Panc1 (cell line): ENCODE data around the gene TOLLIP.

Experiments used
- CTCF ChIP-seq: fragments of 450-650 bp; IDR thresholded peaks from 2 replicates; pipeline ENCODE4 v1.5.1; 2017; ENCODE audit warnings: mild to moderate bottlenecking
- POLR2AphosphoS5 ChIP-seq: IDR thresholded peaks from 2 replicates; pipeline ENCODE4 v1.6.1; 2012; ENCODE audit warnings: mild to moderate bottlenecking, low read depth, low read length, moderate library complexity
- REST ChIP-seq, 2 experiments: IDR thresholded peaks; 2 replicates each; pipeline ENCODE4 v1.6.1; 2011 to 2012; ENCODE audit warnings: low read depth in 2 of 2, control low read depth in 1 of 2, low read length in 1 of 2, mild to moderate bottlenecking in 1 of 2, moderate library complexity in 1 of 2; ENCODE audit not compliant: insufficient read depth in 1 of 2
- SIN3A ChIP-seq: IDR thresholded peaks from 2 replicates; pipeline ENCODE4 v1.6.1; 2012; ENCODE audit warnings: low read depth, mild to moderate bottlenecking, low read length, moderate library complexity, borderline replicate concordance; ENCODE audit not compliant: insufficient read depth
- TCF7L2 ChIP-seq: IDR thresholded peaks from 2 replicates; pipeline ENCODE4 v1.6.1; 2011; ENCODE audit warnings: mild to moderate bottlenecking, low read depth, low read length, inconsistent platforms

GRCh38 chr11:1346669-1347390, 37.4 kb upstream of the TOLLIP start:
- no peak for TF ChIP-seq REST (IDR thresholded peaks at IDR 0.05; ENCODE audit: insufficient read depth in 1 of 2, low read depth in 2 of 2, low read length in 1 of 2)
- no peak for TF ChIP-seq CTCF
- TF ChIP-seq POLR2AphosphoS5, result no peak
- TF ChIP-seq SIN3A, result no peak
- TF ChIP-seq TCF7L2, result no peak
